Thyroid gland (tissue), 4 donors: Measurements from ENCODE around the gene SLC38A2. TPM values are rescaled to one million over a fixed set of nuclear protein-coding genes. Genes with fewer than 3 reads are reported as not detected.

ENCODE experiments used
- DNase-seq, 2 donors: peaks; one replicate each; pipeline ENCODE4 v3.0.0-alpha.2; 2019
- H3K27ac ChIP-seq, 3 donors: fragments of 200-600 bp; sonication (generic); 1 replicate in 2 of 3; 2 replicates in 1 of 3; pipeline ENCODE4 v1.5.1; 2016 to 2019; ENCODE audit warnings: mild to moderate bottlenecking in 1 of 3, moderate library complexity in 1 of 3
- H3K27me3 ChIP-seq: fragments of 200-600 bp; sonication (generic); one replicate; pipeline ENCODE4 v1.5.1; 2019
- H3K36me3 ChIP-seq, 2 donors: fragments of 200-600 bp; sonication (generic); one replicate each; pipeline ENCODE4 v1.5.1; 2016 to 2019
- H3K4me1 ChIP-seq, 2 donors: fragments of 200-600 bp; sonication (generic); one replicate each; pipeline ENCODE4 v1.5.1; 2017 to 2019
- H3K4me3 ChIP-seq, 3 donors: fragments of 200-600 bp; sonication (generic); replicated peaks in 1 of 3; 1 replicate in 2 of 3; 2 replicates in 1 of 3; pipeline ENCODE4 v1.5.1; 2016; ENCODE audit warnings: mild to moderate bottlenecking in 1 of 3
- H3K9me3 ChIP-seq: fragments of 200-600 bp; sonication (generic); one replicate; pipeline ENCODE4 v1.5.1; 2017
- CTCF ChIP-seq, 6 experiments: fragments of 200-600 bp in 3 of 6; fragments of 450-650 bp in 3 of 6; sonication (generic) in 3 of 6; IDR thresholded peaks; one replicate each; pipeline ENCODE4 v1.5.1; 2016 to 2019; ENCODE audit warnings: antibody characterized with exemption in 6 of 6, mild to moderate bottlenecking in 2 of 6, inconsistent platforms in 1 of 6, moderate library complexity in 1 of 6
- POLR2A ChIP-seq, 2 donors: fragments of 450-650 bp; IDR thresholded peaks; one replicate each; pipeline ENCODE4 v1.6.1; 2017; ENCODE audit warnings: antibody characterized with exemption in 2 of 2, mild to moderate bottlenecking in 2 of 2, moderate library complexity in 1 of 2
- WGBS, 2 donors: methylation state at CpG; one replicate each; pipeline ENCODE4 v1.1.5; 2017; 5-methylcytosine and 5-hydroxymethylcytosine counted together
- intact Hi-C: fragments of 100-400 bp; cut with DNase I; formaldehyde crosslinking; loops from one replicate; pipeline ENCODE4 v1.15.1; 2023
- total RNA-seq, 4 donors: library from RNA; depleted of rRNA; stranded (reverse); fragments of >200 nt; gene quantifications; one replicate each; pipeline ENCODE4 v1.2.3, GENCODE V29; 2016

SLC38A2 gene
- total RNA-seq, 4 donors from 2014 or later: 210 to 460 (median 314) TPM

DNA sequence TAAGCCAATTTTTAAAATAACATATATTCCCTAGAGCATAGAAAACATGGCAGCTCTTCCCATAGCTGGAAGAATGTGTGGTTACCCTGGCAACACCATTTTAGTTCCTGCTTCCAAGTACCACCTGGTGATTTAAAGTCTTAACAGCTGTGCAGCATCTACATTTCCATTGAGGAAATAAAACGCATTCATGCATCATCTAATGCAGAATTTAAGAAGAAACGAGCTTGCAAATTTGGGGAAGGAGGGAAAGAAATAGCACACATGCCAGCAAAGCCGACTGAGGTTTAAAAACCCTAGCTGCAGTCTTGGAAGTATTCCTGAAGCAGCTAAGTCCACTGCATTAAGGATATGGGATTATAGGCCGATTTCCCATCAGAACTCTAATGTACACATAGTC, 22.8 kb upstream of the SLC38A2 start:
- peaks cover 7% of the 10 kb centered on the region in 2 donors for H3K4me1 ChIP-seq
- 78 to 82% methylated on average over 4 of the region's 4 CpGs for WGBS, 2 donors
- H3K9me3 ChIP-seq: no peaks in the 10 kb centered on the region
- no peaks in the 10 kb centered on the region for H3K36me3 ChIP-seq
- TF ChIP-seq CTCF (IDR thresholded peaks at IDR 0.05) (no peak), POLR2A (IDR thresholded peaks at IDR 0.05) (no peak)
- intact Hi-C loops: loop anchor here (10.0 kb wide), 1 partner anchor 49 kb away; no protein-coding TSS in a partner anchor
- no peaks in the 10 kb centered on the region for H3K27me3 ChIP-seq
- no peak overlapping the region for H3K27ac ChIP-seq
- H3K4me3 ChIP-seq: no peak overlapping the region
- no peak for DNase-seq

DNA sequence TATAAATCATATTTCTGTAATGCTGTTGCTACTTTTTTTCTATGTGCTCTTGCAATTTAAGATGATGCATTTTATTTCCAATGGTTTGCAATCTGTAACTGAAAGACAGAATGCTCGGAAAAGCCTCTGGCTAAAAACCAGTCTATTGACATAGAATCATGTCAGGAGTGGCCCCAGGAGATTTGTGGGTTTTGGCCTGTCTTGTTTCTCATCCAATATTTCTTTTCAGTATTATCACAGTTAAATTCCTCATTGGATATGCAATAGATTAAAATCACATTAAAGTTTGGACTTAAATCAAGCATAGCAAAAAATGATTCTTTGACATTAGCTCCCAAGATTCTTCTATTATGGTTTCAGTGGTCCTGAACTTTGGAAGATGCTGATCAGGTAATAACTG, 19.1 kb upstream of the SLC38A2 start:
- DNase-seq: peak in 1 of 2 donors; percentile 4
- Histone ChIP-seq H3K4me1 (peaks cover 22 to 30% of the 10 kb centered on the region in 2 donors), H3K9me3 (no peaks in the 10 kb centered on the region), H3K27ac (peak overlapping the region in 1 of 3 donors; percentile 51), H3K27me3 (no peaks in the 10 kb centered on the region), H3K4me3 (no peak overlapping the region), H3K36me3 (no peaks in the 10 kb centered on the region)
- intact Hi-C loops: loop anchor here (10.0 kb wide), 1 partner anchor 53 kb away; no protein-coding TSS in a partner anchor
- TF ChIP-seq POLR2A (IDR thresholded peaks at IDR 0.05): no peak
- TF ChIP-seq CTCF (IDR thresholded peaks at IDR 0.05): no peak
- 80 to 86% methylated on average over 1 of the region's 1 CpG for WGBS, 2 donors

DNA sequence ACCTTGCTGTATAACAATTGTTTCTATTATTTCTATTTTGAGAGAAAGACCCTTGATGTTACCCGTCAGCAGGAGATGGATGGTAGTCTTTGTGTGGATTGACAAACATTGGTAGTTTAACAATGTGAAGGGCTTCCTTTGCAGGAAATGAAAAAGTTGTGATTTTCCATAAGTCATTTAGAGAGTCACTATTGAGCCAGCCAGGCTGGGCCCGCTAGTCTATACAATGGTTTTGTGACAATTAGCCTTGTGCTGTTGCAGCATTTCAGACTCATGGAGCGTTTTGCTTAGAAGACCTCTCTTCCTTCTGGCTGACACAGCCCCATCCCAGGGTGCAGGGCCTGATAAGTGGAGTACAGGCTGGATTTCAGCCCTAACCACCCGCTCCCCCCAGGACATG, 18.3 kb upstream of the SLC38A2 start:
- H3K4me1 ChIP-seq: peaks cover 27 to 38% of the 10 kb centered on the region in 2 donors

GRCh38 chr12:46390304-46390703, 17.7 kb upstream of the SLC38A2 start:
- no peaks in the 10 kb centered on the region for H3K9me3 ChIP-seq
- DNase-seq: no peak
- TF ChIP-seq CTCF (IDR thresholded peaks at IDR 0.05): no peak
- TF ChIP-seq POLR2A (IDR thresholded peaks at IDR 0.05): no peak
- H3K4me3 ChIP-seq: no peak overlapping the region
- intact Hi-C loops: loop anchor here (10.0 kb wide), 1 partner anchor 54 kb away; no protein-coding TSS in a partner anchor
- H3K27ac ChIP-seq: peak overlapping the region; percentile 21 to 51 (median 34)
- H3K36me3 ChIP-seq: no peaks in the 10 kb centered on the region
- no peaks in the 10 kb centered on the region for H3K27me3 ChIP-seq
- 88 to 100% methylated on average over 1 of the region's 1 CpG for WGBS, 2 donors
- peaks cover 33 to 44% of the 10 kb centered on the region in 2 donors for H3K4me1 ChIP-seq

More for the DNA sequence above, 18.3 kb upstream of the SLC38A2 start:
- Histone ChIP-seq H3K9me3 (no peaks in the 10 kb centered on the region), H3K27ac (peak overlapping the region; percentile 21 to 51 (median 34)), H3K27me3 (no peaks in the 10 kb centered on the region), H3K36me3 (no peaks in the 10 kb centered on the region), H3K4me3 (no peak overlapping the region)
- DNase-seq: no peak
- intact Hi-C loops: loop anchor here (10.0 kb wide), 1 partner anchor 54 kb away; no protein-coding TSS in a partner anchor
- WGBS, 2 donors: 74 to 80% methylated on average over 4 of the region's 4 CpGs
- no peak for TF ChIP-seq POLR2A (IDR thresholded peaks at IDR 0.05)
- no peak for TF ChIP-seq CTCF (IDR thresholded peaks at IDR 0.05)

- H3K27ac ChIP-seq: peak overlapping the region in 1 of 3 donors; percentile 54
- H3K4me3 ChIP-seq: no peak overlapping the region
- TF ChIP-seq POLR2A (IDR thresholded peaks at IDR 0.05) (no peak), CTCF (IDR thresholded peaks at IDR 0.05) (no peak)
- DNase-seq: no peak
- 85 to 86% methylated on average over 2 of the region's 2 CpGs for WGBS, 2 donors
- no peaks in the 10 kb centered on the region for H3K27me3 ChIP-seq
- H3K36me3 ChIP-seq: no peaks in the 10 kb centered on the region
- H3K4me1 ChIP-seq: peaks cover 43 to 54% of the 10 kb centered on the region in 2 donors
- H3K9me3 ChIP-seq: no peaks in the 10 kb centered on the region
- intact Hi-C loops: no loop called here
These were observed 16.6 kb upstream of the SLC38A2 start for GRCh38 chr12:46389031-46389616.
